Right lobe of liver (tissue), 4 donors: ENCODE data around the gene MGRN1.

Source experiments
- POLR2A ChIP-seq: fragments of 450-650 bp; IDR thresholded peaks from one replicate; pipeline ENCODE4 v1.6.1; 2017; ENCODE audit warnings: antibody characterized with exemption, mild to moderate bottlenecking
- TF ChIP-seq, protein P1 (sequence below), 4 donors: fragments of 200-600 bp in 3 of 4; fragments of 450-650 bp in 1 of 4; IDR thresholded peaks; one replicate each; pipeline versions ENCODE4 v1.5.1 to v1.8.0; 2016 to 2022; ENCODE audit warnings: antibody characterized with exemption in 4 of 4, mild to moderate bottlenecking in 2 of 4
- donor health status: DM: no; HTN: no; CAD: no.
- donor health status: DM: no; HTN: no; CAD: no.
- donor health status: DM: no; HTN: yes; CAD: no.

DNA sequence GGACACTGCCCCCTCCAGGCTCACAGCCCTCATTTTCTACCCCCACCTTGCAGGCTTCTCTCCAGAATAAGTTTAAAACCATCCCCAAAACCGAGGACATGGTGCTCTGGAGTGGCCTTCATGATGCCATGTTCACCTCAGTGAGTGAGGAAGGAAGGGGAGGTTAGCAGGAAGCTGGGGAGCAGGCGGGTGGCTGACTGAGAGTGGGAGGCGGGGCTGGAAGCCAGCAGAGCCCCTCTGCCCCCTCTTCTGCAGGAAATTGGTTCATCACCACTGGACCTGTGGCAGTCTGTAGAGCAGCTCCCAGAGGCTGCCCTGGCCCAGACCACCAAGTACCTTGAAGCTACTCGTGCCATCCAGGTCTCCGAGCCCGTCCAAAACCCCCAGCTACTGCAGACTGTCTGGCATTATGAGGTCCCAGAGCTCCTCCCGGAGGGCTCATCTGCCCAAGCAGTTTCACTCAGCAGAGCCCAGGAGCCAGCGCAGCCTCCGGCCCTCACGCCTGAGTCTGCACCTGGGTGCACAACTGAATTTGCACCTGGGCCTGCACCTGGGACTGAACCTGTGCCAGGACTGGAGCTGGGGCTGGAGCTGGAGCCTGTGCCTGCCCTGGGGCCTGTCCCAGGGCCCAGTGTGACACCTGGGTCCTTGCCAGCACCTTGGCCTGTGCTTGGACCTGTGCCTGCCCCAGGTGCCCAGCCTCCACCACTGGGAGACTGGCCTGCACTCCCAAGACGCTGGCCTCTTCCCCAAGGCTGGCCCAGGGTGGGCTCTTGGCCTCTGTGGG lies 49.5 kb upstream of the MGRN1 start:
- TF ChIP-seq POLR2A, result no peak
- TF ChIP-seq, protein P1, sequence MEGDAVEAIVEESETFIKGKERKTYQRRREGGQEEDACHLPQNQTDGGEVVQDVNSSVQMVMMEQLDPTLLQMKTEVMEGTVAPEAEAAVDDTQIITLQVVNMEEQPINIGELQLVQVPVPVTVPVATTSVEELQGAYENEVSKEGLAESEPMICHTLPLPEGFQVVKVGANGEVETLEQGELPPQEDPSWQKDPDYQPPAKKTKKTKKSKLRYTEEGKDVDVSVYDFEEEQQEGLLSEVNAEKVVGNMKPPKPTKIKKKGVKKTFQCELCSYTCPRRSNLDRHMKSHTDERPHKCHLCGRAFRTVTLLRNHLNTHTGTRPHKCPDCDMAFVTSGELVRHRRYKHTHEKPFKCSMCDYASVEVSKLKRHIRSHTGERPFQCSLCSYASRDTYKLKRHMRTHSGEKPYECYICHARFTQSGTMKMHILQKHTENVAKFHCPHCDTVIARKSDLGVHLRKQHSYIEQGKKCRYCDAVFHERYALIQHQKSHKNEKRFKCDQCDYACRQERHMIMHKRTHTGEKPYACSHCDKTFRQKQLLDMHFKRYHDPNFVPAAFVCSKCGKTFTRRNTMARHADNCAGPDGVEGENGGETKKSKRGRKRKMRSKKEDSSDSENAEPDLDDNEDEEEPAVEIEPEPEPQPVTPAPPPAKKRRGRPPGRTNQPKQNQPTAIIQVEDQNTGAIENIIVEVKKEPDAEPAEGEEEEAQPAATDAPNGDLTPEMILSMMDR (IDR thresholded peaks at IDR 0.05), result no peak
